ENCODE results near the gene ZEB2. TPM values are rescaled to one million over a fixed set of nuclear protein-coding genes. Genes with fewer than 3 reads are reported as not detected.

ZEB2 gene
- total and polyA plus RNA-seq, 2 of the 13 experiments (the other 11 are each of a cell fraction or from before 2014, with no cell fraction given): 0.07 TPM; not detected in 1

DNA sequence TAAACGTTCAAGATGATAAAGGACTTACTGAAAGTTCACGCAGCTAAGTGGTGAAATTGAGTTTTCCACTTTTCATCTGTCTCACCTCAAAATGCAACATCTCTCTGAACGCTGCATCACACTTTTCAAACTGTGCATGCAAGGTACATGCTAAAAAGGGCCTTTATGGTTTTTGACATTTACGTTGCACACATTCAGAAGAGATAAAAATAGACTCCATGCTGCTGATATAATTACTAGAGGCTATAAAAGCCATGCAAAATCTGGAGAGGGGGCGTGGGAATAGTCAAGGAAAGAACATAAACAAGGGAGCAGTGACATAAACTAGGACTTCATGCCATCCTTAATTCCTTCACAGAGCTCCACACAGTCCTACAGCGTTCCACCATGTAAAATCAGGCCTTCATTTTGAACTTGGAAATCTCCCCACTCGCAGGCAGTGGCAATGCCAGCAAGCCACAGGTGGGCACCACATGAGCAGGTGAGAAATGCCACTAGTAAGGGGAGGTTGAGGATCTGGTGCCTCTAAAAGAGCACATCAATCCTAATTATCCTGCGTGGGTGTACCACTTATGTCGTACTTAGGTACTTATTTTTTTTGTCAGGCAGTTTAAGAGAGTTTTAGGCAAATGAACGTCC, 71.4 kb downstream of the ZEB2 start:
- H3K9me3 ChIP-seq (ENCODE audit: low read length): no peaks in the 10 kb centered on the region
- H3K36me3 ChIP-seq (replicated peaks in 1 of 2; ENCODE audit: control insufficient read depth in 1 of 2, insufficient read depth in 2 of 2, low read length in 2 of 2): no peaks in the 10 kb centered on the region
- no peaks in the 10 kb centered on the region for H3K4me1 ChIP-seq (ENCODE audit: insufficient read depth, low read length)
- ATAC-seq (no peak; the same call in 2 of the 3 replicates), FAIRE-seq (no peak), DNase-seq (ENCODE audit: low spot score) (no peak)
- H3K4me2 ChIP-seq (ENCODE audit: low read depth, low read length): no peak overlapping the region
- no TSS peak for BruUV-seq (replicated peaks)
- no peak overlapping the region for H3K27ac ChIP-seq (ENCODE audit: extremely low read length, insufficient read depth, low read length)
- intact Hi-C loops (cut with micrococcal nuclease; ENCODE audit: unreplicated experiment) (no loop called here), in situ Hi-C loops (cut with HindIII; ENCODE audit: extremely low pct_ligation_motif_present, low pct_unique_long_range_greater_than_20kb) (no loop called here)
- CTCF ChIA-PET (ENCODE audit: low intra/inter-chr PET ratio, low total read pairs): no interaction called here
- POLR2A ChIA-PET: no interaction called here
- peaks cover 0 to 13% of the 10 kb centered on the region in 2 experiments; a peak in 2 of 5 replicates for H3K27me3 ChIP-seq (ENCODE audit: control insufficient read depth in 1 of 2, insufficient read depth in 2 of 2, low read length in 2 of 2)
- H3K4me3 ChIP-seq (replicated peaks in 1 of 3; ENCODE audit: insufficient read depth in 1 of 3, low read depth in 2 of 3, low read length in 3 of 3): no peak overlapping the region
- WGBS (ENCODE audit: low lambda C conversion rate): 6% methylated on average over 10 of the region's 10 CpGs
- no peak overlapping the region for H3K9ac ChIP-seq (ENCODE audit: insufficient read depth, low read depth, low read length)
- no peak overlapping the region for H2AFZ ChIP-seq (ENCODE audit: low read length)
- H3K79me2 ChIP-seq (ENCODE audit: insufficient read depth, low read length): no peaks in the 10 kb centered on the region
- H4K20me1 ChIP-seq (ENCODE audit: insufficient read depth, low read length): no peaks in the 10 kb centered on the region
- TF ChIP-seq ATRX (CRISPR knock-in tag; IDR thresholded peaks at IDR 0.05; ENCODE audit: borderline replicate concordance) (no peak), XBP1 (CRISPR knock-in tag; IDR thresholded peaks at IDR 0.05) (no peak), CHD2 (IDR thresholded peaks at IDR 0.05; ENCODE audit: low read depth, low read length) (no peak), ZNF282 (IDR thresholded peaks at IDR 0.05; ENCODE audit: partially characterized antibody) (no peak), NFKB2 (CRISPR knock-in tag; IDR thresholded peaks at IDR 0.05; ENCODE audit: borderline replicate concordance) (no peak), ZIK1 (CRISPR knock-in tag; IDR thresholded peaks at IDR 0.05; ENCODE audit: borderline replicate concordance, low read depth) (no peak), BHLHE40 (IDR thresholded peaks at IDR 0.05; ENCODE audit: low read length) (no peak)
- TF ChIP-seq, protein P1, sequence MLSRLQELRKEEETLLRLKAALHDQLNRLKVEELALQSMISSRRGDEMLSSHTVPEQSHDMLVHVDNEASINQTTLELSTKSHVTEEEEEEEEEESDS (CRISPR knock-in tag; IDR thresholded peaks at IDR 0.05; ENCODE audit: borderline replicate concordance): no peak
- TF ChIP-seq, protein P2, sequence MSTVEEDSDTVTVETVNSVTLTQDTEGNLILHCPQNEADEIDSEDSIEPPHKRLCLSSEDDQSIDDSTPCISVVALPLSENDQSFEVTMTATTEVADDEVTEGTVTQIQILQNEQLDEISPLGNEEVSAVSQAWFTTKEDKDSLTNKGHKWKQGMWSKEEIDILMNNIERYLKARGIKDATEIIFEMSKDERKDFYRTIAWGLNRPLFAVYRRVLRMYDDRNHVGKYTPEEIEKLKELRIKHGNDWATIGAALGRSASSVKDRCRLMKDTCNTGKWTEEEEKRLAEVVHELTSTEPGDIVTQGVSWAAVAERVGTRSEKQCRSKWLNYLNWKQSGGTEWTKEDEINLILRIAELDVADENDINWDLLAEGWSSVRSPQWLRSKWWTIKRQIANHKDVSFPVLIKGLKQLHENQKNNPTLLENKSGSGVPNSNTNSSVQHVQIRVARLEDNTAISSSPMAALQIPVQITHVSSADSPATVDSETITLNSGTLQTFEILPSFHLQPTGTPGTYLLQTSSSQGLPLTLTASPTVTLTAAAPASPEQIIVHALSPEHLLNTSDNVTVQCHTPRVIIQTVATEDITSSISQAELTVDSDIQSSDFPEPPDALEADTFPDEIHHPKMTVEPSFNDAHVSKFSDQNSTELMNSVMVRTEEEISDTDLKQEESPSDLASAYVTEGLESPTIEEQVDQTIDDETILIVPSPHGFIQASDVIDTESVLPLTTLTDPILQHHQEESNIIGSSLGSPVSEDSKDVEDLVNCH (CRISPR knock-in tag; IDR thresholded peaks at IDR 0.05): no peak
- TF ChIP-seq, protein P3, sequence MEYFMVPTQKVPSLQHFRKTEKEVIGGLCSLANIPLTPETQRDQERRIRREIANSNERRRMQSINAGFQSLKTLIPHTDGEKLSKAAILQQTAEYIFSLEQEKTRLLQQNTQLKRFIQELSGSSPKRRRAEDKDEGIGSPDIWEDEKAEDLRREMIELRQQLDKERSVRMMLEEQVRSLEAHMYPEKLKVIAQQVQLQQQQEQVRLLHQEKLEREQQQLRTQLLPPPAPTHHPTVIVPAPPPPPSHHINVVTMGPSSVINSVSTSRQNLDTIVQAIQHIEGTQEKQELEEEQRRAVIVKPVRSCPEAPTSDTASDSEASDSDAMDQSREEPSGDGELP (IDR thresholded peaks at IDR 0.05; ENCODE audit: borderline replicate concordance, low read depth): no peak
- TF ChIP-seq, protein P4, sequence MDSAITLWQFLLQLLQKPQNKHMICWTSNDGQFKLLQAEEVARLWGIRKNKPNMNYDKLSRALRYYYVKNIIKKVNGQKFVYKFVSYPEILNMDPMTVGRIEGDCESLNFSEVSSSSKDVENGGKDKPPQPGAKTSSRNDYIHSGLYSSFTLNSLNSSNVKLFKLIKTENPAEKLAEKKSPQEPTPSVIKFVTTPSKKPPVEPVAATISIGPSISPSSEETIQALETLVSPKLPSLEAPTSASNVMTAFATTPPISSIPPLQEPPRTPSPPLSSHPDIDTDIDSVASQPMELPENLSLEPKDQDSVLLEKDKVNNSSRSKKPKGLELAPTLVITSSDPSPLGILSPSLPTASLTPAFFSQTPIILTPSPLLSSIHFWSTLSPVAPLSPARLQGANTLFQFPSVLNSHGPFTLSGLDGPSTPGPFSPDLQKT (CRISPR knock-in tag; IDR thresholded peaks at IDR 0.05; ENCODE audit: borderline replicate concordance): no peak
- TF ChIP-seq, protein P5, sequence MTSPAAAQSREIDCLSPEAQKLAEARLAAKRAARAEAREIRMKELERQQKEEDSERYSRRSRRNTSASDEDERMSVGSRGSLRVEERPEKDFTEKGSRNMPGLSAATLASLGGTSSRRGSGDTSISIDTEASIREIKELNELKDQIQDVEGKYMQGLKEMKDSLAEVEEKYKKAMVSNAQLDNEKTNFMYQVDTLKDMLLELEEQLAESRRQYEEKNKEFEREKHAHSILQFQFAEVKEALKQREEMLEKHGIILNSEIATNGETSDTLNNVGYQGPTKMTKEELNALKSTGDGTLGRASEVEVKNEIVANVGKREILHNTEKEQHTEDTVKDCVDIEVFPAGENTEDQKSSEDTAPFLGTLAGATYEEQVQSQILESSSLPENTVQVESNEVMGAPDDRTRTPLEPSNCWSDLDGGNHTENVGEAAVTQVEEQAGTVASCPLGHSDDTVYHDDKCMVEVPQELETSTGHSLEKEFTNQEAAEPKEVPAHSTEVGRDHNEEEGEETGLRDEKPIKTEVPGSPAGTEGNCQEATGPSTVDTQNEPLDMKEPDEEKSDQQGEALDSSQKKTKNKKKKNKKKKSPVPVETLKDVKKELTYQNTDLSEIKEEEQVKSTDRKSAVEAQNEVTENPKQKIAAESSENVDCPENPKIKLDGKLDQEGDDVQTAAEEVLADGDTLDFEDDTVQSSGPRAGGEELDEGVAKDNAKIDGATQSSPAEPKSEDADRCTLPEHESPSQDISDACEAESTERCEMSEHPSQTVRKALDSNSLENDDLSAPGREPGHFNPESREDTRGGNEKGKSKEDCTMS (CRISPR knock-in tag; conservative IDR thresholded peaks at IDR 0.05): no peak

All from HepG2 (cell line).